K562 (cell line): Measurements from ENCODE around the gene STIM1. TPM values are rescaled to one million over a fixed set of nuclear protein-coding genes. Genes with fewer than 3 reads are reported as not detected.

Experiments used
- ATAC-seq: fragments of 200-7000 bp; cut with Tn5 transposase; 3 replicates; pipeline ENCODE4 v1.9.1; 2020; ENCODE audit warnings: moderate library complexity
- BruUV-seq: library from RNA; stranded (reverse); fragments of 400-500 nt; replicated peaks from 2 replicates; lab custom pipeline; 2021; lab: Mats Ljungman, UMichigan
- CTCF ChIA-PET: fragments of 300-600 bp; formaldehyde crosslinking; extraction: SDS; loops from one replicate; lab custom pipeline; 2021; ENCODE audit warnings: low intra/inter-chr PET ratio; lab: Yijun Ruan, JAX
- POLR2A ChIA-PET: fragments of 300-600, 350-650 bp; sonication (Branson Sonifier 250); formaldehyde crosslinking; extraction: SDS; loops from one replicate; lab custom pipeline; 2021; ENCODE audit warnings: antibody characterized with exemption, inconsistent platforms; lab: Yijun Ruan, JAX
- DNase-seq, 4 experiments: peaks; one replicate each; pipeline versions ENCODE4 v3.0.0 to v3.0.0-alpha.2; 2011 to 2018; ENCODE audit warnings: low spot score in 3 of 4, mixed read lengths in 3 of 4; ENCODE audit errors: extremely low read depth in 1 of 4
- FAIRE-seq: peaks from 2 replicates; lab custom pipeline; 2011; peaks lifted over from hg19 to GRCh38; lab: Jason Lieb, UNC
- H2AFZ ChIP-seq: 2 replicates; pipeline ENCODE4 v1.6.0; 2011; ENCODE audit warnings: low read depth, low read length, control low read depth, inconsistent platforms
- H3K27ac ChIP-seq: fragments of 200-600 bp; 3 replicates; pipeline ENCODE4 v1.8.0; 2011; ENCODE audit warnings: low read depth, mild to moderate bottlenecking, control low read depth, inconsistent platforms, low read length, moderate library complexity, mixed read lengths; ENCODE audit errors: extremely low read depth
- H3K27me3 ChIP-seq, 2 experiments: fragments of 300-600 bp in 1 of 2; 2 replicates in 1 of 2; 3 replicates in 1 of 2; pipeline versions ENCODE4 v1.6.0 to v1.8.0; 2011; ENCODE audit warnings: inconsistent platforms in 2 of 2, low read length in 2 of 2, mild to moderate bottlenecking in 1 of 2, mixed read lengths in 1 of 2, moderate library complexity in 1 of 2; ENCODE audit not compliant: control insufficient read depth in 2 of 2, insufficient read depth in 2 of 2
- H3K36me3 ChIP-seq: fragments of 300-600 bp; 3 replicates; pipeline ENCODE4 v1.8.0; 2011; ENCODE audit warnings: mild to moderate bottlenecking, low read length, inconsistent platforms; ENCODE audit not compliant: control insufficient read depth, insufficient read depth
- H3K4me1 ChIP-seq, 2 experiments: fragments of 200-600 bp in 1 of 2; replicated peaks in 1 of 2; 2 replicates in 1 of 2; 3 replicates in 1 of 2; pipeline versions ENCODE4 v1.5.1 to v1.8.0; 2011; ENCODE audit warnings: inconsistent platforms in 2 of 2, low read length in 2 of 2, mild to moderate bottlenecking in 1 of 2, mixed read lengths in 1 of 2, moderate library complexity in 1 of 2; ENCODE audit not compliant: control insufficient read depth in 2 of 2, insufficient read depth in 2 of 2
- H3K4me2 ChIP-seq: 2 replicates; pipeline ENCODE4 v1.6.1; 2011; ENCODE audit warnings: low read length, control low read depth, inconsistent platforms, mixed read lengths; ENCODE audit not compliant: insufficient read depth
- H3K4me3 ChIP-seq: fragments of 200-600 bp; sonication (generic), shearing (Covaris generic); 2 replicates; pipeline ENCODE4 v1.5.1; 2016; ENCODE audit warnings: control low read depth, inconsistent platforms
- H3K79me2 ChIP-seq: fragments of 200-600 bp; 3 replicates; pipeline ENCODE4 v1.8.0; 2011; ENCODE audit warnings: low read length, inconsistent platforms; ENCODE audit not compliant: control insufficient read depth, insufficient read depth
- H3K9ac ChIP-seq, 2 experiments: 2 replicates each; pipeline versions ENCODE4 v1.6.0 to v1.6.1; 2011; ENCODE audit warnings: low read depth in 2 of 2, low read length in 2 of 2, control low read depth in 1 of 2, inconsistent platforms in 1 of 2, mild to moderate bottlenecking in 1 of 2, mixed read lengths in 1 of 2; ENCODE audit not compliant: insufficient read depth in 1 of 2
- H3K9me1 ChIP-seq: one replicate; pipeline ENCODE4 v1.6.0; 2011; ENCODE audit warnings: inconsistent platforms, mild to moderate bottlenecking, low read length, moderate library complexity; ENCODE audit not compliant: control insufficient read depth, insufficient read depth
- H3K9me3 ChIP-seq: replicated peaks from 2 replicates; pipeline ENCODE4 v1.5.1; 2011; ENCODE audit warnings: low read depth, low read length, inconsistent platforms; ENCODE audit not compliant: control insufficient read depth, insufficient read depth
- H4K20me1 ChIP-seq: replicated peaks from 2 replicates; pipeline ENCODE4 v1.6.1; 2011; ENCODE audit warnings: low read length, inconsistent platforms, mixed read lengths; ENCODE audit not compliant: control insufficient read depth, insufficient read depth
- BCL6 ChIP-seq: fragments of 250-450 bp; sonication (Bioruptor Pico); IDR thresholded peaks from 2 replicates; pipeline ENCODE4 v1.4.0; 2020
- CSDE1 ChIP-seq, 2 experiments: fragments of 450-650 bp; IDR thresholded peaks; 2 replicates each; pipeline ENCODE4 v1.6.1; 2016; ENCODE audit warnings: mild to moderate bottlenecking in 1 of 2
- HNRNPUL1 ChIP-seq: fragments of 200-400 bp; formaldehyde crosslinking; IDR thresholded peaks from 2 replicates; pipeline ENCODE4 v1.6.1; 2017; ENCODE audit warnings: low read length
- LEF1 ChIP-seq: fragments of 450-650 bp; IDR thresholded peaks from 2 replicates; pipeline ENCODE4 v1.6.1; 2016; ENCODE audit warnings: mild to moderate bottlenecking
- NFRKB ChIP-seq: fragments of 450-650 bp; IDR thresholded peaks from 2 replicates; pipeline ENCODE4 v1.6.1; 2016; ENCODE audit warnings: low read depth
- PTRF ChIP-seq: fragments of 450-650 bp; IDR thresholded peaks from 2 replicates; pipeline ENCODE4 v1.6.1; 2016; ENCODE audit warnings: mild to moderate bottlenecking, missing genetic modification characterization, missing compliant biosample characterization
- RBFOX2 ChIP-seq: fragments of 200-400 bp; formaldehyde crosslinking; IDR thresholded peaks from 2 replicates; pipeline ENCODE4 v1.6.1; 2017; ENCODE audit warnings: low read depth, mild to moderate bottlenecking, low read length, moderate library complexity
- TEAD1 ChIP-seq, 2 experiments: fragments of 450-650 bp in 1 of 2; sonication (generic) in 1 of 2; formaldehyde crosslinking; IDR thresholded peaks; 2 replicates each; pipeline versions ENCODE4 v1.4.0 to v1.8.0; 2020 to 2022; ENCODE audit warnings: mild to moderate bottlenecking in 2 of 2, missing genetic modification reagents in 1 of 2
- XRCC4 ChIP-seq: IDR thresholded peaks from one replicate; pipeline ENCODE4 v1.6.1; 2011; ENCODE audit not compliant: insufficient read depth, insufficient read length; ENCODE audit errors: extremely low read depth
- WGBS: fragments of 100-300 bp; shearing (Covaris generic); methylation state at CpG from one replicate; pipeline ENCODE4 v1.1.6; 2016; ENCODE audit warnings: low coverage, mixed read lengths; ENCODE audit not compliant: insufficient coverage; ENCODE audit errors: missing lambda C conversion rate; 5-methylcytosine and 5-hydroxymethylcytosine counted together
- in situ Hi-C: fragments of 300-500 bp; cut with MboI; formaldehyde crosslinking; loops from 4 replicates; pipeline ENCODE4 v1.15.0; 2018; ENCODE audit warnings: inconsistent platforms, mixed read lengths
- intact Hi-C: fragments of 100-400 bp; cut with micrococcal nuclease; formaldehyde crosslinking; loops from 2 replicates; pipeline ENCODE4 v1.14.2; 2022
- polyA plus RNA-seq, 8 experiments: library from polyadenylated mRNA; depleted of rRNA in 4 of 8; stranded (reverse) in 5 of 8; unstranded in 3 of 8; fragments of >200 nt; fragmentation: Nextera tagmentation in 2 of 8; fragmentation: Illumina TruSeq in 1 of 8; extraction: Ambion mirVana in 2 of 8; extraction: Trizol in 1 of 8; gene quantifications; 2 replicates each; pipeline versions ENCODE4 v1.2.1 to v1.2.3, GENCODE V29; 2011 to 2014; ENCODE audit warnings: inconsistent platforms in 1 of 8, missing spikeins in 1 of 8
- total RNA-seq, 7 experiments: library from RNA; depleted of rRNA in 6 of 7; stranded (reverse); fragments of >200 nt in 6 of 7; fragmentation: Illumina TruSeq in 2 of 7; extraction: Trizol in 2 of 7; gene quantifications; 2 replicates each; pipeline versions ENCODE4 v1.2.1 to v1.2.3, GENCODE V29; 2011 to 2021; ENCODE audit warnings: low replicate concordance in 1 of 7

Gene STIM1
- total and polyA plus RNA-seq, 9 of the 15 experiments (the other 6 are each of a cell fraction or from before 2014, with no cell fraction given): 7.7 to 50.5 (median 22.5) TPM

- intact Hi-C loops: no loop called here
- Histone ChIP-seq H3K4me3 (no peak overlapping the region), H3K79me2 (peaks cover 9% of the 10 kb centered on the region), H3K4me1 (peaks cover 5 to 21% of the 10 kb centered on the region in 2 experiments; a peak in 4 of 5 replicates), H3K4me2 (no peak overlapping the region), H3K36me3 (peaks cover 14% of the 10 kb centered on the region), H3K27ac (no peak overlapping the region), H3K9me3 (no peaks in the 10 kb centered on the region)
- no peak for FAIRE-seq
- POLR2A ChIA-PET: no interaction called here
- TF ChIP-seq BCL6 (CRISPR knock-in tag) (no peak), HNRNPUL1 (no peak), TEAD1 (CRISPR knock-in tag; IDR thresholded peaks at IDR 0.05) (no peak), XRCC4 (no peak), NFRKB (no peak), LEF1 (no peak), PTRF (tag) (no peak), CSDE1 (IDR thresholded peaks at IDR 0.05) (no peak), RBFOX2 (no peak)
- TF ChIP-seq, all 486 proteins: peak for 0
- no peaks in the 10 kb centered on the region for H3K9me1 ChIP-seq
- H2AFZ ChIP-seq: no peak overlapping the region
- CTCF ChIA-PET: no interaction called here
- in situ Hi-C loops: no loop called here
- no peaks in the 10 kb centered on the region for H3K27me3 ChIP-seq
- 75% methylated on average over 1 of the region's 1 CpG for WGBS
- H4K20me1 ChIP-seq: 0 out of 2 replicates have a peak, but pooled peaks cover 4% of the 10 kb centered on the region
- no TSS peak for BruUV-seq
- DNase-seq (no peak), ATAC-seq (no peak)
- no peak overlapping the region for H3K9ac ChIP-seq
These were observed 117.0 kb downstream of the STIM1 start for GRCh38 chr11:3972431-3972830.
